SK-N-SH treated with all-trans-retinoic acid at 6 μM for 48 hours (cell line): Measurements from ENCODE around the gene JAGN1.

Source experiments
- ATAC-seq: fragments of 200-7000 bp; cut with Tn5 transposase; 3 replicates; pipeline ENCODE4 v1.9.1; 2020; ENCODE audit warnings: mild to moderate bottlenecking, moderate library complexity
- ARNTL ChIP-seq: fragments of 450-650 bp; formaldehyde crosslinking; IDR thresholded peaks from 2 replicates; pipeline ENCODE4 v1.5.0; 2020; ENCODE audit warnings: low read depth, mild to moderate bottlenecking, moderate library complexity, borderline replicate concordance
- CSDC2 ChIP-seq: fragments of 250-450 bp; sonication (Bioruptor Pico); IDR thresholded peaks from 2 replicates; pipeline ENCODE4 v1.5.0; 2020; ENCODE audit warnings: mild to moderate bottlenecking, moderate library complexity
- CSRNP3 ChIP-seq: fragments of 250-450 bp; sonication (Bioruptor Pico); IDR thresholded peaks from 2 replicates; pipeline ENCODE4 v1.5.1; 2021; ENCODE audit warnings: mild to moderate bottlenecking, moderate library complexity
- GLIS3 ChIP-seq: fragments of 250-450 bp; sonication (Bioruptor Pico); IDR thresholded peaks from 2 replicates; pipeline ENCODE4 v1.5.0; 2020; ENCODE audit warnings: mild to moderate bottlenecking, moderate library complexity
- ISL1 ChIP-seq: fragments of 250-450 bp; sonication (Bioruptor Pico); IDR thresholded peaks from 2 replicates; pipeline ENCODE4 v2.1.2; 2022; ENCODE audit warnings: mild to moderate bottlenecking, moderate library complexity
- OSR1 ChIP-seq: fragments of 250-450 bp; sonication (Bioruptor Pico); IDR thresholded peaks from 2 replicates; pipeline ENCODE4 v1.8.0; 2022; ENCODE audit warnings: moderate library complexity, mild to moderate bottlenecking, inconsistent platforms
- RARB ChIP-seq: fragments of 250-450 bp; sonication (Bioruptor Pico); IDR thresholded peaks from 2 replicates; pipeline ENCODE4 v1.8.0; 2021; ENCODE audit warnings: mild to moderate bottlenecking, moderate library complexity
- SNAI2 ChIP-seq: fragments of 250-450 bp; sonication (Bioruptor Pico); IDR thresholded peaks from 2 replicates; pipeline ENCODE4 v1.5.0; 2020; ENCODE audit warnings: mild to moderate bottlenecking, moderate library complexity
- TCF4 ChIP-seq: fragments of 250-450 bp; sonication (Bioruptor Pico); IDR thresholded peaks from 2 replicates; pipeline ENCODE4 v1.8.0; 2021; ENCODE audit warnings: mild to moderate bottlenecking, moderate library complexity, borderline replicate concordance
- TOX ChIP-seq: fragments of 250-450 bp; sonication (Bioruptor Pico); IDR thresholded peaks from 2 replicates; pipeline ENCODE4 v1.8.0; 2021; ENCODE audit warnings: mild to moderate bottlenecking, moderate library complexity, borderline replicate concordance
- TSHZ2 ChIP-seq: fragments of 250-450 bp; sonication (Bioruptor Pico); IDR thresholded peaks from 2 replicates; pipeline ENCODE4 v1.5.0; 2020; ENCODE audit warnings: mild to moderate bottlenecking, moderate library complexity
- ZFP3 ChIP-seq: fragments of 250-450 bp; sonication (Bioruptor Pico); IDR thresholded peaks from 2 replicates; pipeline ENCODE4 v1.5.0; 2020; ENCODE audit warnings: mild to moderate bottlenecking, moderate library complexity
- ZNF565 ChIP-seq: fragments of 450-650 bp; formaldehyde crosslinking; conservative IDR thresholded peaks from 2 replicates; pipeline ENCODE4 v1.5.0; 2020; ENCODE audit warnings: low read depth, mild to moderate bottlenecking, moderate library complexity
- TF ChIP-seq, protein P1 (sequence below): fragments of 250-450 bp; sonication (Bioruptor Pico); IDR thresholded peaks from 2 replicates; pipeline ENCODE4 v1.5.1; 2020; ENCODE audit warnings: low read depth, mild to moderate bottlenecking, moderate library complexity

JAGN1 gene

GRCh38 chr3:9916734-9917680 is 26.6 kb downstream of the JAGN1 start, which contains the start of gene IL17RC:
Gene IL17RC, plus strand, starts transcription at chr3:9917098. Its CDS starts 218 bp downstream, at chr3:9917316.
- ATAC-seq: peak; percentile 97
- TF ChIP-seq ZFP3 (CRISPR knock-in tag) (peak; percentile 92), ZNF565 (CRISPR knock-in tag) (no peak), ISL1 (CRISPR knock-in tag) (no peak)

DNA sequence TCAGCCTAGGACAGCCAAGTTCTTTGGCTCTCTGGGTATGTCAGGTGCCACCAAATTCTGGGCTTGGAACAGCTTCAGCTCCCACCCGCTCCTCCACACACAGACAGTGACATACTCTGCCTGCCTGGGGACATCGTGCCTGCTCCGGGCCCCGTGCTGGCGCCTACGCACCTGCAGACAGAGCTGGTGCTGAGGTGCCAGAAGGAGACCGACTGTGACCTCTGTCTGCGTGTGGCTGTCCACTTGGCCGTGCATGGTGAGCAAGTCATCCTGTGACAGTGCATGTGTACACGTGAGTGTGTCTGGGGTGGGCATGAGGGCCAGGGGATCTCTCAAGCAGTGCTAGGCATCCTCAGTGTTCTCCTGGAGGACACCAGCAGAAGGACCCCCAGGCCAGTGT is 27.4 kb downstream of the JAGN1 start:
- no peak for ATAC-seq

DNA sequence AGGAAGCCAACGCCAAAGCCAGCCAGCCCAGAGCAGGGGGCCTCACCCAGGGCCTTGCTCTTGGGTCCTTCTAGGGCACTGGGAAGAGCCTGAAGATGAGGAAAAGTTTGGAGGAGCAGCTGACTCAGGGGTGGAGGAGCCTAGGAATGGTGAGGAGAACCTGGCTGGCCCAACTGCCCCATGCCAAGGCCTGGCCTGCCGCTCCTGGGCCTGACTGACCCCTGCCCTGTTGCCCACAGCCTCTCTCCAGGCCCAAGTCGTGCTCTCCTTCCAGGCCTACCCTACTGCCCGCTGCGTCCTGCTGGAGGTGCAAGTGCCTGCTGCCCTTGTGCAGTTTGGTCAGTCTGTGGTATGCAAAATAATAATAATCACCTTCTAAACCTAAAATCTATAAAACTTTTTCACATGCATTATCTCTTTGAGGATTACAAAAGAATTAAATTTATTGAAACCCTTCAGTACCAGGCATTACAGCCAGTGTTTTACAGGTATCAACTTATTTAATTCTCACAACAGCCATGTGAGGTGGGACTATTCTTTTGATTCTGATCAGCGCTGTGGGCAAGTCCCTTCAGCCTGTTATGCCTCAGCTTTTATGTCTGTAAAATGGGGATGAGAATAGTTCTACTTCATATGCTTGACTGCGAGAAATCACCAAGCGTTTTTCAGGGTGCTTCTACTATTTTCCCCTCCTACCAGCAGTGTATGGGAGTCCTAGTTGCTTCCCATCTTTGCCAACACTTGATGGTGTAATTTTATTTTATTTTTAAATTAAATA is 28.0 kb downstream of the JAGN1 start:
- no peak for ATAC-seq
- no peak for TF ChIP-seq RARB (CRISPR knock-in tag)
- no peak for TF ChIP-seq CSDC2 (CRISPR knock-in tag)
- TF ChIP-seq GLIS3: no peak

More for the DNA sequence above, 27.4 kb downstream of the JAGN1 start:
- TF ChIP-seq TCF4 (CRISPR knock-in tag): no peak
- TF ChIP-seq CSRNP3: no peak

GRCh38 chr3:9928158-9928557 is 37.7 kb downstream of the JAGN1 start:
- TF ChIP-seq ARNTL (CRISPR knock-in tag) (no peak), ZNF565 (CRISPR knock-in tag) (no peak), GLIS3 (no peak)
- TF ChIP-seq, protein P1, sequence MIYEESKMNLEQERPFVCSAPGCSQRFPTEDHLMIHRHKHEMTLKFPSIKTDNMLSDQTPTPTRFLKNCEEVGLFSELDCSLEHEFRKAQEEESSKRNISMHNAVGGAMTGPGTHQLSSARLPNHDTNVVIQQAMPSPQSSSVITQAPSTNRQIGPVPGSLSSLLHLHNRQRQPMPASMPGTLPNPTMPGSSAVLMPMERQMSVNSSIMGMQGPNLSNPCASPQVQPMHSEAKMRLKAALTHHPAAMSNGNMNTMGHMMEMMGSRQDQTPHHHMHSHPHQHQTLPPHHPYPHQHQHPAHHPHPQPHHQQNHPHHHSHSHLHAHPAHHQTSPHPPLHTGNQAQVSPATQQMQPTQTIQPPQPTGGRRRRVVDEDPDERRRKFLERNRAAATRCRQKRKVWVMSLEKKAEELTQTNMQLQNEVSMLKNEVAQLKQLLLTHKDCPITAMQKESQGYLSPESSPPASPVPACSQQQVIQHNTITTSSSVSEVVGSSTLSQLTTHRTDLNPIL (CRISPR knock-in tag): no peak

GRCh38 chr3:9930804-9931418 is 40.5 kb downstream of the JAGN1 start:
- ATAC-seq: no peak
- TF ChIP-seq SNAI2 (no peak), TSHZ2 (CRISPR knock-in tag) (no peak), ZNF565 (CRISPR knock-in tag) (no peak), TOX (CRISPR knock-in tag) (no peak), OSR1 (CRISPR knock-in tag) (no peak), TCF4 (CRISPR knock-in tag) (no peak)
- TF ChIP-seq, protein P1 (CRISPR knock-in tag): no peak

More at GRCh38 chr3:9928158-9928557, 37.7 kb downstream of the JAGN1 start:
- ATAC-seq: no peak

- no peak for TF ChIP-seq ARNTL (CRISPR knock-in tag)
- ATAC-seq: no peak
Observed at GRCh38 chr3:9932535-9932842, 42.1 kb downstream of the JAGN1 start.
